IPS-NIHi11 (cell line): ENCODE data around the gene GORASP1.
A peak's percentile ranks its signal among the peaks of the same experiment; 100 is the strongest.

ENCODE experiments used
- DNase-seq: peaks from one replicate; pipeline ENCODE4 v3.0.0; 2012; ENCODE audit warnings: mixed read lengths, low spot score

The GORASP1 gene

DNA sequence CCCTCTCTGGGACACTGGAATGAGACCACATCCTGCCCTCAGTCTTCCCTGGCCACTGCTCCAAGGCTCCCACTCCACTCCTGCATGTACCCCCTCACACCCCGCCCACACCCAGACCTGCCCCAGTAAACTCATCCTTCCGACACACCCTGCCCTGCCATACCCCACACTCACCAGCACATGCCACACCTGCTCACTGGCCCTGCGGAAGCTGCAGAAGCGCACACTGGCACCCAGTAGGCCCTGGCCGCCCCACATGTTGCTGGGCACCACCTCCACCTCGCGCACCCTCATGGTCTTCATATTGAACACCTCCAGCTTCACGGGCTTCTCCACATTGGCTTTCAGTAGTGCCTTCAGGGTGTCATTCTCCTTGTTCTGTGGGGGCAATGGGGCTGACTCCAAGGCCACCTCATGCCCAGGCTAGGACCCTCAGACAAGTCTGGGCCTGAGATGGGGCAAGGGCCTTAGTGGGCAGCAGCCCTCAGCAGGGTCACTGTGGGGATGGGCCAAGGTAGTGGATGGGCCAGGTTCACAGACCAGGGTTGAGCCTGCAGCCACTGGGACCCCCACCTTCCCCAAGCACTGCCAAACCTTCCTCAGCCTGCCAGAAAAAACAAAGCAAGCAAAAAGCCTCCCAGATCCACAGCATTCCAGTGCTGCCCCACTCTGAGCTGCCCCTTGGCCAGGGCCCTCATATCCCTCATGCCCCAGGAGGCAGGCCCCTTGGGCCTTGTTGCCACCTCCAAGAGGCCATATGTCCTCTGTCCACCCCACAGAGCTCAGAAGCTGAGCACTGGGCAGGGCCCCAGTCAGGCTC is 4.7 kb downstream of the GORASP1 start:
- no peak for DNase-seq

GRCh38 chr3:39101022-39101689 is 6.3 kb downstream of the GORASP1 start:
- DNase-seq = peak; percentile 88

DNA sequence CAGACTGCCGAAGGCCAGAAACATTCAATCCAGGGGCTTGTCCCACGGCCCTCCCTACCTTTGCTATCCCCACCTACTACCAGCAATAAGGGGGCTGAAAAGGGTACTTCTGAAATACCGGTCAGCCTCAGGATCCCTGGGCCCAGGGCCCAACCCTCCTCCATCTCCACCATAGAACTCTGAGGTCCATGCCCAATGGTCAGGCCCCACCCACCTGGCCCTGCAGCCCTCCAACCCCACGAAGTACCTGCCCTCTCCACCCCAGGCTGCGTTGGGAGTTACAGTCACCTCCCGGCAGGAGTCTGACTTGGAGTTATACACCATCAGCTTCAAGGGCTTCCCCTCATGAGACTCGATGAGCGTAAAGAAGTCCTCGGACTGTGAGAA is 6.9 kb downstream of the GORASP1 start:
- DNase-seq = no peak

GRCh38 chr3:39099738-39100499 is 7.5 kb downstream of the GORASP1 start:
- no peak for DNase-seq

- no peak for DNase-seq
Observed at GRCh38 chr3:39099242-39099641, 8.2 kb downstream of the GORASP1 start.

GRCh38 chr3:39098473-39099000 is 8.9 kb downstream of the GORASP1 start:
- no peak for DNase-seq

- no peak for DNase-seq
Observed at GRCh38 chr3:39097716-39098472, 9.5 kb downstream of the GORASP1 start.

- peak; percentile 38 for DNase-seq
Observed at GRCh38 chr3:39096775-39097174, 10.7 kb downstream of the GORASP1 start.

DNA sequence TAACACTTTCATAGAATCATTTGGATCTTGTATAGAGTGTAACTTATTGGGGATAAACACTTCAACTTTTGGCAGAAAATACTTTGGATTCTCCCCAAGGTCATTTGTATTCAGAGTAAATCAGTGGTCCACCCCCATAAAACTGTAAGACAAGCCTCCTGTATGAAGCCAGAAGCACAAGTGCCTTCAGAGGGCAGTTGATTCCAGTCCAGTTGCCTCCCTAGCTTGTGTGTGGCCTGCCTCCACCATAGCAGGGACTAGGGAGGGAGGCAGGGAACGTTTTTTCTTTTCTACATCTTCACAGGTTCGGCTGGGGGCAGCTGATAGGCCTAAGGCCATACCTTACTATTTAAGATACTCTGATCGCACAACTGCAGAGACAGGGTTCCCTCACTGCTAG is 11.6 kb downstream of the GORASP1 start:
- no peak for DNase-seq

DNA sequence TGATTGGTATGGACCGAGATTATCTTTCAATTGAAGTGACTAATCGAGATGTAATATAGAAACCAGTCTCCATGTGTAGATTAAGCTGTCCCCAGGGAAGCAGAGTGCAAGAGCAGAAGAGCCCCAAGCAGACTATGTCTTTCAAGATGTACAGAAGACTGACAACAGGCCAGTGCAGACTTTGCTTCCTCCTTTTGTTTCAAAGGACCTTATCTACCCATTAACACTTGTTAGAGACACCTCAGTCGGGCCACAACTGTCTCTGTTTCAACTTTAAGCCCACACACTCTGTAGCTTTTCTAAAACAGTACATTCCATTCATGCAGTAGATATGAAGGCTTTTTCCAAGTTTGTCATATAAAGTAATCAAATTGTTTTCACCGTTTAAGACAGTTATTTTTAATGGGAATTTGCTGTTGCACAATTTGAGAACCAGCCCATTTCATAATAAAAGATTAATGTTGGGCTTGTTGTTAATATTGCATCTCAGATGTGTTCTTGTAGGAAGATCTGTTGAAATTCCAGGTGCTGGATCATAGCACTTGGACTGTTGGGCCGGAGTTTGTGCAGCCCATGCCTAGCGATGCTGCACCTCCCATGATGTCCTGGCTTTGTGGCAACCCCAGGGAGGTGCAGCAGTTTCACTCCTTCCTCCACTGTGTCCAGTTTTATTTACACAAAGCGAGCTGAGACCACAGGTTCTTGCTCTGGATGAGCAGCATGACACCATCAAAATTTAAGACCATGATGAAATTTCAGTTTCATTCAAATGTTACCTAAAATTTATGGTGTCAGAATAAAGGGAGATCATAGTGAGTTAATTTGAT is 12.4 kb downstream of the GORASP1 start:
- DNase-seq = no peak

DNA sequence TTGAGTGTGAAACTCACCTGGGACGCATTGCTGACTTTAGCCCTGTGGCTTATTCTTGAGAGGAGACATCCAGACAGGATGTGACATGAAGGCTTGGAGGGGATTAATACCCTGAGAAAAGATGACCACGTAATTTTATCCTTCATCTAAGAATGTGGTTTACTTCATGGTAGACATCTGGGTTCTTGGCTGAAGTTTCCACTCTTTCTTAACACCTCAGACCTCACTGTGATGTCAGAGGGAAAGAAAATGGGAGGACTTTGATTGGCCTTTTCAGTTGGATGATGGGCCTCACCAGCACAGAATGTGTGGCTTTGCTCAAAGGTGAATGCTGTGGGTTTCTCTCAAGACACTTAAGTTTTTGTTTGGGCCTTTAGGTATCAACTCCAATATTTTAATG is 16.5 kb downstream of the GORASP1 start:
- no peak for DNase-seq

DNA sequence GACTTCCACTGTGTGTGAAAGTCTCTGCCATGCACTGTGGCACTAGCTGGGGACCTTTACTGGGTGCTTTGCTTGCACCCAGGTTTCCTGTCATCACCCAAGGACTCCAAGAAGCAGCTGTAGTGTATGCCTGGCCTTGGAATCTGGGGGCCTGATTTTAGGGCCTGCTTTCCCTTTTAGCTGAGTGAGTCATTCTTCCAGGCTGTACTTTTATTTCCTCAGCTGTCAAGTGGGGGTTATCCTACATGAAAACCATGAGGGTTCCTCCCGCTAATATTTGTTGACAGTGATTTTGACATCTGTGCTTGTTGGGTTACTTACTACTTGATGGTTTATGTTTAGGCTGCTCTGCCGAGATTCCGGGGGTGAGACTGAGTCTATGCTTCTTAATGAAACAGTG is 18.5 kb downstream of the GORASP1 start:
- DNase-seq = no peak

DNA sequence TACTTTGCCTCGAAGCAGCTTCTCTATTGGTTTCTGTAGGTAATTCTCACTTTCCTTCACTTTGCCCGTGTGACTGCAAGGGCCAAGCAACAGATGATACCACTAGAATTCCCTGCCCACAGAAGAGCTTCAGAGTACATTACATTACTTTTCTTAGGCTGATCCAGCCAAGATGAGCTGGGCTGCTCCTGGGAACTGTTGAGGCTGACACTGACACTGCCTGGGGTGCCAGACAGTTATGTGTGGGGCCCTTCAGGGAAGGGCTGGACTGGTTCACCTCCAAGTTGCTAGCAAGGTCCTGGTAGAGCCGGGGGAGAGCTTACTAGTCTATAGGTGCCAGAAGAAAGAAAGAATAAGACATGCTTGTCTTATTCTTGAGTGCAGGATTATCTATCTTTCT is 19.0 kb downstream of the GORASP1 start:
- no peak for DNase-seq

- no peak for DNase-seq
Observed at GRCh38 chr3:39086144-39086543, 21.3 kb downstream of the GORASP1 start.

GRCh38 chr3:39082666-39083313 is 24.6 kb downstream of the GORASP1 start:
- no peak for DNase-seq

- DNase-seq = no peak
Observed at GRCh38 chr3:39080026-39080425, 27.4 kb downstream of the GORASP1 start.

DNA sequence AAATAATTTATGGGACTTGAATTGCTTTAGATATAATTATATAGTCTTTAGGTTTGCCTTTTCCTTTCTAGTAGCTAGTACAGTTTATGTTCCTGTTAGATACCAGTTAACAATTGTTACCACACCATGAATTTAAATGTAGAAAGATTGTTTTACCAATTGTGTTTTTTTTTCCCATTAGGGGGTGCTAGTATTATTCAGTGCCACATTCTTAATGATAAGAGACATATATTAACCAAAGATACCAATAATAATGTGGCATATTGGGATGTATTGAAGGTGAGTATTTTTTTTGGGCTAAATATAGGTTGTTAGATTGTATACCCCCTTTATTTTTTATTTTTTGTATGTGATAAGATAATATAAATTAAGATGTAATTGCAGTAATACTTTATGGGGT is 27.9 kb downstream of the GORASP1 start:
- DNase-seq = no peak

DNA sequence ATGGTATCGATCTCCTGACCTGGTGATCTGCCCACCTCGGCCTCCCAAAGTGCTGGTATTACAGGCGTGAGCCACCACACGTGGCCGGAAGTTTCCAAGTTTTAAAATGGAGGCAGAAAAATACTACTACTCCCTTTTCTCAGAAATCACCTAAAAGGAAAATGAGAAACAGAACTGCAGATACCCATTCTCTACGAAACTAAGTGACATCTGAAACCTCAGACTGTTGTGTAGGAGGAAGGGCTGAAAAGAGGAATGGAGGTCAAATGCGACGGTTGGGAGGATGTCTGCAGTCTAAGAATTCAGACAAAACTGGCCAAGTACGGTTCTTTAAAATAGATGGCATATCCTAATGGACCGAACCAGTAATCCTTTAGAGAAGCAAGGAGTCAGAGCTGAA is 31.5 kb downstream of the GORASP1 start:
- no peak for DNase-seq

- no peak for DNase-seq
Observed at GRCh38 chr3:39068556-39068955, 38.9 kb downstream of the GORASP1 start.

GRCh38 chr3:39067286-39067685 is 40.1 kb downstream of the GORASP1 start:
- no peak for DNase-seq

GRCh38 chr3:39065197-39065596 is 42.2 kb downstream of the GORASP1 start:
- DNase-seq = peak; percentile 68
